PFSK-1 (cell line): Measurements from ENCODE around the gene CLASP1.

Source experiments
- POLR2AphosphoS5 ChIP-seq: IDR thresholded peaks from 2 replicates; pipeline ENCODE4 v1.6.1; 2012; ENCODE audit warnings: low read depth, mild to moderate bottlenecking, control low read depth, low read length, moderate library complexity
- SIN3A ChIP-seq: IDR thresholded peaks from 2 replicates; pipeline ENCODE4 v1.6.1; 2012; ENCODE audit warnings: mild to moderate bottlenecking, low read length, moderate library complexity, borderline replicate concordance; ENCODE audit not compliant: insufficient read depth
- TAF1 ChIP-seq: IDR thresholded peaks from 2 replicates; pipeline ENCODE4 v1.6.1; 2012; ENCODE audit warnings: low read length, control low read depth, borderline replicate concordance; ENCODE audit not compliant: insufficient read depth
- TF ChIP-seq, protein P1 (sequence below), 2 experiments: IDR thresholded peaks; 2 replicates each; pipeline versions ENCODE4 v1.6.1 to v1.8.0; 2011 to 2012; ENCODE audit warnings: low read depth in 2 of 2, low read length in 2 of 2, control low read depth in 1 of 2, inconsistent platforms in 1 of 2, mild to moderate bottlenecking in 1 of 2, moderate library complexity in 1 of 2; ENCODE audit not compliant: insufficient read depth in 1 of 2

GRCh38 chr2:121617042-121617599, 32.1 kb downstream of the CLASP1 start:
- TF ChIP-seq, protein P1, sequence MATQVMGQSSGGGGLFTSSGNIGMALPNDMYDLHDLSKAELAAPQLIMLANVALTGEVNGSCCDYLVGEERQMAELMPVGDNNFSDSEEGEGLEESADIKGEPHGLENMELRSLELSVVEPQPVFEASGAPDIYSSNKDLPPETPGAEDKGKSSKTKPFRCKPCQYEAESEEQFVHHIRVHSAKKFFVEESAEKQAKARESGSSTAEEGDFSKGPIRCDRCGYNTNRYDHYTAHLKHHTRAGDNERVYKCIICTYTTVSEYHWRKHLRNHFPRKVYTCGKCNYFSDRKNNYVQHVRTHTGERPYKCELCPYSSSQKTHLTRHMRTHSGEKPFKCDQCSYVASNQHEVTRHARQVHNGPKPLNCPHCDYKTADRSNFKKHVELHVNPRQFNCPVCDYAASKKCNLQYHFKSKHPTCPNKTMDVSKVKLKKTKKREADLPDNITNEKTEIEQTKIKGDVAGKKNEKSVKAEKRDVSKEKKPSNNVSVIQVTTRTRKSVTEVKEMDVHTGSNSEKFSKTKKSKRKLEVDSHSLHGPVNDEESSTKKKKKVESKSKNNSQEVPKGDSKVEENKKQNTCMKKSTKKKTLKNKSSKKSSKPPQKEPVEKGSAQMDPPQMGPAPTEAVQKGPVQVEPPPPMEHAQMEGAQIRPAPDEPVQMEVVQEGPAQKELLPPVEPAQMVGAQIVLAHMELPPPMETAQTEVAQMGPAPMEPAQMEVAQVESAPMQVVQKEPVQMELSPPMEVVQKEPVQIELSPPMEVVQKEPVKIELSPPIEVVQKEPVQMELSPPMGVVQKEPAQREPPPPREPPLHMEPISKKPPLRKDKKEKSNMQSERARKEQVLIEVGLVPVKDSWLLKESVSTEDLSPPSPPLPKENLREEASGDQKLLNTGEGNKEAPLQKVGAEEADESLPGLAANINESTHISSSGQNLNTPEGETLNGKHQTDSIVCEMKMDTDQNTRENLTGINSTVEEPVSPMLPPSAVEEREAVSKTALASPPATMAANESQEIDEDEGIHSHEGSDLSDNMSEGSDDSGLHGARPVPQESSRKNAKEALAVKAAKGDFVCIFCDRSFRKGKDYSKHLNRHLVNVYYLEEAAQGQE (IDR thresholded peaks at IDR 0.05; ENCODE audit: insufficient read depth in 1 of 2, low read depth in 2 of 2, low read length in 2 of 2), result no peak
- TF ChIP-seq TAF1 (no peak), POLR2AphosphoS5 (no peak), SIN3A (no peak)
